Stimulated activated CD4-positive, alpha-beta T cell treated with anti-CD3 and anti-CD28 coated beads, Interleukin-1b, Interleukin-23, amount 100 ng/mL, for 1 hour (primary cell): ENCODE data around the gene RAB5B.

Experiments used
- DNase-seq, 2 donors: peaks; one replicate each; pipeline ENCODE4 v3.0.0-alpha.2; 2020; ENCODE audit warnings: low read depth in 2 of 2

Gene RAB5B, protein sequence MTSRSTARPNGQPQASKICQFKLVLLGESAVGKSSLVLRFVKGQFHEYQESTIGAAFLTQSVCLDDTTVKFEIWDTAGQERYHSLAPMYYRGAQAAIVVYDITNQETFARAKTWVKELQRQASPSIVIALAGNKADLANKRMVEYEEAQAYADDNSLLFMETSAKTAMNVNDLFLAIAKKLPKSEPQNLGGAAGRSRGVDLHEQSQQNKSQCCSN

DNA sequence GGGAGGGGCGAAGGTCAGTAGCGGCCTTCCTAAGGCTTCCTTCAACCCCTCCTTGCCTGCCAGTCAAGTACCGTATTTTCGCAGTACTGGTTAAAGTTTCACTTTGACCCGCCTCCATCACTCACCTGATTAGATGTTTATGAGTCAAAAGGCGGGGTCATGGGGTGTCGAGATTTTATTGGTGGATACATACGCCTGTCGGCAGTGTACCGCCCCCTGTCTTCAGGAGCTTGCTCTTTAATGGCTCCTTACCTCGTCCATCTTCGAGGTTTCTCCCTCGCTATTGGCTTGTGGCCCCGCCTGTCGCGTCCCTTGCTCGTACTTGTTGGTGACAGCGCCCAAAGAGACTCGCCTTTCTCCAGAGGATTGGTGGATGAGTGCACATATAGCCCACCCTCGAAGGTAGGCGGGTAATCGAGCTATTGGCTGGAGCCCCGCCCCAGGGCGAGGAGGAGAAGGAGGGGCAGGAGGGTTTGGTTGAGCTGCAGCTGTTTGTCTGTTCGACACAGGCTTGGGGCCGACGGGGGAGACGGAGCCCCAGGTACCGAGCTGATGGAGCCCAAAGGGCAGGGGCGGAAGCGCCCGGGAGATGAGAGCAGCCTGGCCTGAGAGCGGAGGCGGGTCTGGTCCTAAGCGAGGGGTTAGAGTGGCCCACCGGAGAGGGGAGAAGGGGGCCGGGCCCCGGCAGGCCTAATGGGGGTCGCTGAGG, at the start of gene RAB5B:
Gene RAB5B (plus strand): TSS at position 480 of the 709 bp plus-strand sequence. CDS start 12,883 bp downstream, outside the sequence.
- DNase-seq = peak; percentile 87 to 95

DNA sequence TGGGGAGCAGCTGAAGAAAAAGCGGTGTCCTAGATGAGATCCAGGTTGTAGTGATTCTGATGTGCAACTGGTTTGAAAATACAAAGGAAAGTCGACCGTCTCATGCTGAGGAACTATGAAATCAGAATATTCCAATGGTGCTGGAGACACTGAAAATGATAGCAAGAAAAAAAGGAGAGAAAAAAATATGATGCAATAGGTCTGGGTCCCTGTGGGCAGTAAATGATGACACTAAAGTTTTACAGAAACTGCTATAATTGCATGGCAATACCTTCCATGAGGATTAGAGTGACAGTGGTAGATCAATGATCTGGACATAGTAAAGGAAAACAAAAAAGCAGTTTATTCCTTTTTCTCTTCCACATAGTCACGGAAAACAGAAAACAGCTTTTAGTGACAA, 48.5 kb upstream of the RAB5B start:
- DNase-seq = no peak

DNA sequence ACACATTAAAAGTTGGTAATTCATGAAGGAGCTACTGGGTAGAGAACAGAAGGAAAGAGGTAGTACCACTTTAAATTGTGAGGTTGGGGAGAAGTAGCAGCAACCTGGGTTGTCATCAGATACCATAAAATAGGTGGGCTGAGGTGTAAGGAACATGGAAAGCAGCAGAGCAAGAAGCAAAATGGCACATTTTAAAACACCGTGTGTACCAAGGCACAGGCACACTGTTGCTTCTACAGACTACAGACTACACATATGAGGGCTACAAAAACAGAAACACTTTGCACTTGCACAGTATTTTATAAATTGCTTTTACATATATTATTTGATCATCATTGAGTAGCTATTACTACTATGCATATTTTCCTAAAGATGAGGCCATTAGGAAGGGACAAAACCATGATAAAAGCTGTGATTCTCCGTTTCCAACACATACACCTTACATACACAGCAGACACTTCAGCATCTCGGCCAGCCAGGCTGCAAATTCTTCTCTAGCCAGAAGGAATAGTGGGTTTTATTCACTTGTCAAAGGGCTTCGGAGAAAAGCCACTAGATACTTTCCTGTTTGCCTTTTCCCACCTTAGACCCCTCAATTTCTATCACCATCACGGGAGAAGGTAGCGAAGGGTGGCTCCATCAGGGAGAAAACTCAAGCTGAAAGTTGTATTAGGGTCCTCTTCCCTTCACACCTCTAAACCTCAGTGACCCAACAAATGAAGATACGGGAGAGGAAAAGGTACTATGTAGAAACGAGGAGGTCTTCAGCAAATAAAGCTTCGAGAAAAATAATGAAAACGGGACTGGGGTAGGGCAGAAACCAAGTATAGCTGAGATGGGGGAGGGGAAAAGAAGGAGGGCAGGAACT, 47.8 kb upstream of the RAB5B start:
- no peak for DNase-seq

GRCh38 chr12:55926738-55927587, 46.9 kb upstream of the RAB5B start:
- peak; percentile 73 to 74 for DNase-seq

GRCh38 chr12:55927588-55928502, 46.0 kb upstream of the RAB5B start, which contains the start of gene PYM1:
TSS of gene PYM1 (minus strand) at chr12:55927894. CDS start at chr12:55927761, 133 bp downstream.
- DNase-seq = no peak

GRCh38 chr12:55929306-55929791, 44.5 kb upstream of the RAB5B start:
- DNase-seq = peak; percentile 58 to 74

GRCh38 chr12:55930771-55931316, 43.0 kb upstream of the RAB5B start, which contains the start of gene DGKA:
TSS of gene DGKA (plus strand) at chr12:55931162. CDS start at chr12:55936504, 5,342 bp downstream.
- peak in 1 of 2 donors; percentile 46 for DNase-seq

DNA sequence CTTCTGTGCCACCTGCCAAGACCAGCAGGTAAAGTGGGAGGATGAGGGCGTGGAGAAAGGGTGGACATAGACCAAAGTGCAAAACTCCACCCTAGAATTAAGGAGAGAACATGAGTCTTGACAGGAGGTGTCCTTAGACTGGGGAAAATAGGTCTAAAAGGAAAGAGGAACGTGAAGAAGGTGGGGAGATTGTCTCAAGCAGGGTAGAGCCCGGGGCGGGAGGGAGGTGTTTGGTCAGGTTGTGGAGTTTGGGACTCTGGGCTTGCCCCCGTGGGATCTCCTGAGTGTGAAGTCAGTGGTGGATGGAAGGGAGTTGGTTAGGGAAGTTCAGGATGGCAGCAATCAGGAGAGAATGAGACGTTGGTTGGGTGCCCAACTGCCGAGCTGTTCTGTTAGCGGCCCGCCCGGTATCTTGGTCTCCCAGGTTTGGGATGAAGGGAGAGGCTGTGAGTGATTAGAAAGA, 42.5 kb upstream of the RAB5B start:
- no peak for DNase-seq

DNA sequence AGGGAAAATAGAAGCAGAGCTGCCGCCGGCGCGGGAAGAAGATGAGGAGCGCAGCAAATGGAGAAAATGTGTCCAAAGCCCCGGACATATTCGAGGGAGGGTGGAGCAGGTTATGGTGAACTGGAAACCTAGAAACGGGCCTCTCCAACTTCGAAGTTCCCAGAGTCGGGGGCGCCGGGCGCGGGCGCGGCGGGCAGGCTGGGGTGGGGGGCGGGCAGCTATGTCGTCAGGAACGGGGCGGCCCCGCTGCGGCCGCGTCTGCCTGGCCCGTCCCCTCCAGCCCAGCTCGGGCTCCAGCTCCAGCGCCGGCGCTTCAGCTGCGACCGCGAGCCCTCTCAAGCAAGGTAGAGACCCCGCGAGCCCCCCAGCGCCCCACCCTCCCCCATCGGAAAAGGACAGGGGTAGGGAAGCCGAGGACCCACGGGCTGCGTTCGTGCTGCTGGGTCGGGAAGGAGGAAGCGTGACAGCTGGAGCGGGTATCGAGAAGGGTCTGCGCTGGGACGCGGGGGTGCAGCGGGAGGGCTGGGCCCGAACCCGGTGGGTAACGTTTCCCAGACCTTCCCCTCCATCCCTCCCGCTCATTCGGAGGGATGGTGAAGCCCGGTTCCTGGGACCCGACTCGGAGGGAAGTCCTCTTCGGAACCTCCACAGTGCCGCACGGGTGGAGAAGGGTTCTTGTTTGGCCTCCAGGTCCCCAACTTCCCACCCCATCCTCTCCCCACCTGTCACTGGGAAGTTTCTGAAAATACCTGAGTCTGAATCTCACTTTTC, 41.9 kb upstream of the RAB5B start:
- no peak for DNase-seq

- no peak for DNase-seq
These were observed 41.3 kb upstream of the RAB5B start for GRCh38 chr12:55932551-55932910.

GRCh38 chr12:55933169-55933798, 40.6 kb upstream of the RAB5B start:
- DNase-seq = no peak

- DNase-seq = no peak
These were observed 39.8 kb upstream of the RAB5B start for GRCh38 chr12:55933799-55934742.

DNA sequence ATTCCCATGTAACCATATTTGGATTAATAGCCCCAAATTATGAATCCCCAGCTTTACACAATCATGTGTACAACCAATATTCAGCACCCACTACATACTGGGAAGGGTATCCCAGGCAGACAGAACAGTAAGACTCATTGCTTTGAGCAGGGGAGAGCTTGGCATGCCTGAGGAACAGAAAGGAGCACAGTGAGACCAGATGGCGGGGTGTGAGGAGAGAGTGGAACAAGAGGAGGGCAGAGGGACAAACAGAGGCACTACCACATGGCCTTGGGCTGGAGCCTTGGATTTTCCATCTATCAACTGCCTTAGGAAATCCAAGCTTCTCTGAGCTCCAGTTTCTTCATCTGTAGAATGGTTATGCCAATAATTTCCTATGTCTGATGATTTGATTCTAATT, 39.1 kb upstream of the RAB5B start:
- no peak for DNase-seq

GRCh38 chr12:55935738-55936151, 38.1 kb upstream of the RAB5B start:
- DNase-seq = no peak

DNA sequence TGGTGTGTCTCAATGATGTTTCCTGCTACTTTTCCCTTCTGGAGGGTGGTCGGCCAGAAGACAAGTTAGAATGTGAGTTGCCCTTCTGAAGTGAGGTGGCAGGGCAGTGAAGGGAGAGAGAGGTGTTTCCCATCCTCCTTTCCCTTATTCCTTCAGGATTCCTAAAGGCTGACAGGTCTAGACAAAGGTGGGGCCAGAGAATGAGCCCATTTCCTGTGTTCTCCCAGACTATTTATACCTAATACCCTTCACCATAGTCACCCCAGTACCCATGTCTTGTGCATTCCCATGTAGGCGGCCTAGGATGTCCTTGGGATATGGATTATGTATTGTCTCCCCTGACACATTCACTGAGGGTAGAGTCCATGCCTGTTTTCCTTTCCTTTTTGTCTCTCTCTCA, 35.9 kb upstream of the RAB5B start:
- no peak for DNase-seq

DNA sequence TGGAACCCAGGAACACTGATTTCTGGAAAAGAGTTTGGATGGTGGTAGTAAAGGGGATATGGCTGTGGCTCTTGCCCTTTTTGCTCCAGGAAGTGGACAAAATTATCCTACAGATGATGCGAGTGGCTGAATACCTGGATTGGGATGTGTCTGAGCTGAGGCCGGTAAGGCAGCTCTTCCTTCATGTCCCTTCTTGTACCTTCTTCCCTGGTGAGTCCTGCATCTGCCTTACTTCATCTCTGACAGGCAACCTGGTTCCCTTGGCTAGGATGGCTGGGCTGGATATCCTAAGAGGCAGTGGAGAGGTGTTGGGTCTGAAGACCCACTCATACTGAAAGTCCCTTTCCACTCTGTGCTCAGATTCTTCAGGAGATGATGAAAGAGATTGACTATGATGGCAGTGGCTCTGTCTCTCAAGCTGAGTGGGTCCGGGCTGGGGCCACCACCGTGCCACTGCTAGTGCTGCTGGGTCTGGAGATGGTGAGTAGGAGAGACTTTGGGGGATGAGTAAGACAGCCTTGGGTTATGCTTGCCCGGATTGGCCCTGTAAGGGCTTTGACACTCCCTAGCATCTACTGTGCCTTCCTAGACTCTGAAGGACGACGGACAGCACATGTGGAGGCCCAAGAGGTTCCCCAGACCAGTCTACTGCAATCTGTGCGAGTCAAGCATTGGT, 34.9 kb upstream of the RAB5B start:
- no peak for DNase-seq
